Measurements from ENCODE around the gene RGS17. TPM values are rescaled to one million over a fixed set of nuclear protein-coding genes. Genes with fewer than 3 reads are reported as not detected.

Gene RGS17
- total RNA-seq, 1 experiment from 2014 or later, result 3.2 TPM

DNA sequence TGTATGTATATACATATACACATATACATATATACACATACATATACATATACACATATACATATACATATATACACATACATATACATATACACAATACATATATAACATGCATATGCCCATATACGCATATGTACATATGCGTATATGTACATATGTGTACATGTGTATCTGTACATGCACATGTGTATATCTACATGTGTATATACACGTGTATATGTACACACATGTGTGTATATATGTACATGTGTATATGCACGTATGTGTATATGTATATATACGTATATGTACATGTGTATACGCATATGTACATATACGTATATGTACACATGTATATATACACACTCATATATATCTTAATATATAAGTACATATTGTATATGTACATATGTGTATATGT is 60.3 kb downstream of the RGS17 start:
- H2AFZ ChIP-seq (ENCODE audit: low read length), result no peak overlapping the region
- no peak overlapping the region for H2BK20ac ChIP-seq (ENCODE audit: low read depth, low read length, poor library complexity, severe bottlenecking)
- Mint-ChIP-seq H3K36me3 (ENCODE audit: insufficient read depth in 1 of 3, low read depth in 3 of 3) (peaks cover 2 to 17% (median 9%) of the 10 kb centered on the region in 3 experiments; a peak in 6 of 7 replicates), H3K4me3 (no peak overlapping the region), H3K4me1 (peaks cover 6 to 7% of the 10 kb centered on the region in 2 experiments), H3K27me3 (ENCODE audit: low read depth) (no peaks in the 10 kb centered on the region), H3K9me3 (peaks cover 8 to 13% of the 10 kb centered on the region in 2 experiments; a peak in 4 of 5 replicates), H3K27ac (no peak overlapping the region)
- H3K4ac ChIP-seq (ENCODE audit: low read depth, low read length), result no peak overlapping the region
- no peaks in the 10 kb centered on the region for H3K4me1 ChIP-seq (ENCODE audit: insufficient read depth, low read length)
- H4K8ac ChIP-seq (replicated peaks; ENCODE audit: insufficient read length, low read depth, low read length), result no peak overlapping the region
- H4K5ac ChIP-seq (ENCODE audit: insufficient read length, low read depth, low read length), result no peak overlapping the region
- no peaks in the 10 kb centered on the region for H3K79me2 ChIP-seq (ENCODE audit: insufficient read depth, low read length)
- no peak overlapping the region for H2BK15ac ChIP-seq (ENCODE audit: low read depth, low read length)
- no peak overlapping the region for H3K18ac ChIP-seq (ENCODE audit: insufficient read length, low read depth, low read length)
- no peak overlapping the region for H3K14ac ChIP-seq (ENCODE audit: insufficient read depth, low read length)
- no peaks in the 10 kb centered on the region for H3K79me1 ChIP-seq (ENCODE audit: insufficient read depth, low read depth, low read length, poor library complexity, severe bottlenecking)
- no peak overlapping the region for H3T11ph ChIP-seq (ENCODE audit: low read length)
- no peak overlapping the region for H3K56ac ChIP-seq (ENCODE audit: insufficient read length, low read depth, low read length)
- no peak overlapping the region for H2BK12ac ChIP-seq (ENCODE audit: insufficient read length, low read depth, low read length)
- no peak overlapping the region for H2AK5ac ChIP-seq (ENCODE audit: insufficient read length, low read length)
- no CpG with 5 or more reads among the region's 7 CpGs for WGBS (ENCODE audit: extremely low coverage, insufficient read length, low lambda C conversion rate)
- TF ChIP-seq, protein P1, sequence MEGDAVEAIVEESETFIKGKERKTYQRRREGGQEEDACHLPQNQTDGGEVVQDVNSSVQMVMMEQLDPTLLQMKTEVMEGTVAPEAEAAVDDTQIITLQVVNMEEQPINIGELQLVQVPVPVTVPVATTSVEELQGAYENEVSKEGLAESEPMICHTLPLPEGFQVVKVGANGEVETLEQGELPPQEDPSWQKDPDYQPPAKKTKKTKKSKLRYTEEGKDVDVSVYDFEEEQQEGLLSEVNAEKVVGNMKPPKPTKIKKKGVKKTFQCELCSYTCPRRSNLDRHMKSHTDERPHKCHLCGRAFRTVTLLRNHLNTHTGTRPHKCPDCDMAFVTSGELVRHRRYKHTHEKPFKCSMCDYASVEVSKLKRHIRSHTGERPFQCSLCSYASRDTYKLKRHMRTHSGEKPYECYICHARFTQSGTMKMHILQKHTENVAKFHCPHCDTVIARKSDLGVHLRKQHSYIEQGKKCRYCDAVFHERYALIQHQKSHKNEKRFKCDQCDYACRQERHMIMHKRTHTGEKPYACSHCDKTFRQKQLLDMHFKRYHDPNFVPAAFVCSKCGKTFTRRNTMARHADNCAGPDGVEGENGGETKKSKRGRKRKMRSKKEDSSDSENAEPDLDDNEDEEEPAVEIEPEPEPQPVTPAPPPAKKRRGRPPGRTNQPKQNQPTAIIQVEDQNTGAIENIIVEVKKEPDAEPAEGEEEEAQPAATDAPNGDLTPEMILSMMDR (conservative IDR thresholded peaks at IDR 0.05), result no peak
- H3K23me2 ChIP-seq (ENCODE audit: insufficient read length, low read depth, low read length, poor library complexity, severe bottlenecking), result no peaks in the 10 kb centered on the region
- H3K4me2 ChIP-seq (ENCODE audit: insufficient read depth, insufficient read length, low read length), result no peak overlapping the region
- no peak overlapping the region for H2BK120ac ChIP-seq (ENCODE audit: low read depth, low read length, poor library complexity, severe bottlenecking)
- H3K23ac ChIP-seq (ENCODE audit: insufficient read length, low read depth, low read length), result no peak overlapping the region
- H3K9me3 ChIP-seq (ENCODE audit: control insufficient read depth, low read depth, low read length), result no peaks in the 10 kb centered on the region
- H2BK5ac ChIP-seq (ENCODE audit: insufficient read length, low read length), result no peak overlapping the region
- no peak overlapping the region for H3K27ac ChIP-seq (ENCODE audit: insufficient read length, low read depth, low read length)
- no peaks in the 10 kb centered on the region for H3K27me3 ChIP-seq (ENCODE audit: insufficient read depth, low read length)
- DNase-seq, result no peak
- no peaks in the 10 kb centered on the region for H4K20me1 ChIP-seq (ENCODE audit: control insufficient read depth, insufficient read depth, insufficient read length)
- no peak overlapping the region for H4K91ac ChIP-seq (ENCODE audit: insufficient read length, low read depth, low read length)
- H3K9ac ChIP-seq (ENCODE audit: extremely low read depth, insufficient read length, low read length), result no peak overlapping the region
